ENCODE data around the gene GABRG3.

The GABRG3 gene

DNA sequence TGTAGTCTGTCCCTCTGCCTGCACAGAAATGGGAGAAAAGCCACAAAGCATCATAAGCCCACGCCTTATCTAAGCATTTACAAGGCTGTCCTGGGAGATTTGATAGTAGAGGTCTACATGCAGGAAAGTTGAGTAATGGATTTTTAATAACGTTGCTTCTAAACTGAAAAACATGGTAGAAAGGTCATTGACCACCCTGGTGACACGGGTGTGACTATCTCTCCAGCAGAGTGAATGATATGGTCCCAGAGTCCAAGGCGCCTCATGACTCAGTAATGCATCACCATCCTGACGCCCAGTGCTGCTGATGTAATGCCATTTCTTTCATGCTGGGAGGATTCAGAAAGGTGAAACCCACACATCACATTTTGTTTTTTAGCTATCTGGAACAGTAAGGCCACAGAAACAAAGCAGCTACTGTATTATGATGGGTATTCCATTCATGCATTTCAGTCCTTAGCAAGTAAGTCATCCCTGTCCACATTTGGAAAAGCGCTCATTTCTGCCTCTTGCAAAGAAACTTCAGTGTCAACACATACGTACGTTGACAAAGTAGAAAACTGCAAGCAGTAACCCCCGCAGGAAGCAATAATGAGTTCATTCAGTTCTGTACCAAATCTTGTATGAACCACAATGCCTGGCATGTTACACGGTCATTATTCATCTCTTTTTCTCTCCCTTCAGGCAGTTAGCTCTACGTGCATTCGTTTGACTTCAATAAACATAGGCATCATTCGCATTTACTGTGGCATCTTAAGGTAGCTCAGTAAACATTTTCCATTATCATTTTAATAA is 483.5 kb downstream of the GABRG3 start:
- H3K4me3 ChIP-seq (ENCODE audit: insufficient read length, low read depth), result no peak overlapping the region
- H3K4me1 ChIP-seq (ENCODE audit: insufficient read depth, insufficient read length), result no peaks in the 10 kb centered on the region
- no peak for DNase-seq (ENCODE audit: low read depth, low spot score)
- no peaks in the 10 kb centered on the region for H3K9me3 ChIP-seq (ENCODE audit: insufficient read depth, low read length)
- no peaks in the 10 kb centered on the region for H3K36me3 ChIP-seq (ENCODE audit: insufficient read depth, insufficient read length, low read length)
- H3K27me3 ChIP-seq (ENCODE audit: insufficient read depth, insufficient read length), result no peaks in the 10 kb centered on the region
- TF ChIP-seq SUZ12 (IDR thresholded peaks at IDR 0.05; ENCODE audit: extremely low read depth, insufficient read depth, insufficient read length), result no peak
- TF ChIP-seq YY1 (IDR thresholded peaks at IDR 0.05; ENCODE audit: insufficient read depth, insufficient read length), result no peak
- TF ChIP-seq ZNF274 (IDR thresholded peaks at IDR 0.05; ENCODE audit: low read depth, low read length), result no peak
- no peak overlapping the region for H3K9ac ChIP-seq (ENCODE audit: insufficient read length, low read depth)

DNA sequence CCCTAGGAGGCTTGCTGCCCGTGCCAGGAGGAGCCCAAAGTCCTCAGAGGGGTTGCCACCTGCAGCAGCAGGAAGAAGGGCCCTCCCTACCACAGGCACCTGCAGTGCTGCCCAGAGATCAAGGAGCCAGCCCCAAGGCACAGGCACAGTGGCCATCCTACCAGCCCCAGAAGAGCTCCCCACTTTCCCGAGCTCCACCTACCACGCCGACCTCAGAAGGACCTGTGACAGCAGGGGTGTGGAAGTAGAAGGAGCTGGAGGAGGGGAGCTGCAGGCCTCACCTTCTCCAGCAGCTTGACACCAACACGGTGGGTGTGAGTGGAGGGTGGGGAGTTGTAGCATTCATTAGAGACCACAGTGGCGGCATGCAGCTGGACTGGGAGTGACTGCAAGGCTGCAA is 485.8 kb downstream of the GABRG3 start:
- H3K9ac ChIP-seq (ENCODE audit: insufficient read length, low read depth), result no peak overlapping the region
- no peaks in the 10 kb centered on the region for H3K36me3 ChIP-seq (ENCODE audit: insufficient read depth, insufficient read length, low read length)
- no peaks in the 10 kb centered on the region for H3K9me3 ChIP-seq (ENCODE audit: insufficient read depth, low read length)
- no peaks in the 10 kb centered on the region for H3K4me1 ChIP-seq (ENCODE audit: insufficient read depth, insufficient read length)
- H3K27me3 ChIP-seq (ENCODE audit: insufficient read depth, insufficient read length), result no peaks in the 10 kb centered on the region
- H3K4me3 ChIP-seq (ENCODE audit: insufficient read length, low read depth), result no peak overlapping the region
- TF ChIP-seq SUZ12 (IDR thresholded peaks at IDR 0.05; ENCODE audit: extremely low read depth, insufficient read depth, insufficient read length) (no peak), ZNF274 (IDR thresholded peaks at IDR 0.05; ENCODE audit: low read depth, low read length) (no peak), YY1 (IDR thresholded peaks at IDR 0.05; ENCODE audit: insufficient read depth, insufficient read length) (no peak)
- no peak for DNase-seq (ENCODE audit: low read depth, low spot score)

DNA sequence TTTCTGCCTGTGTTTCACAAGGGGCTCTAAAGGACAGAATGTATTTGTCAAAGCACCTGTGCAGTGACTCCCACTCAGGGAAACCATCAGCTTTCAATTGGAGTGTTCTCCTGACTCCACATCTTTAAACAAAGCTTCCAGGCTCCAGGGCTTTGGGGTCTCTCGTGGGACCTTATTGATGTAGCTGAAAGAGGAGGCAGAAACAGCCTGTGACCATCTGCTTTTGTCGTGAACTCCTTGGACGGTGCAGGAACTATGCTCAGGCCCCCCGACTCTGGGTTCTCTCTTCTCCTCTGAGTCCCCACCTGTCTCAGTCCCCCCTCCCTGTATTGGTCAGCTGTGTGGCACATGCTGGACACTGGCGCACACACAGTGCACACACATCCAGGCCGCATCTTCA is 486.8 kb downstream of the GABRG3 start:
- Histone ChIP-seq H3K9me3 (ENCODE audit: insufficient read depth, low read length) (no peaks in the 10 kb centered on the region), H3K4me1 (ENCODE audit: insufficient read depth, insufficient read length) (no peaks in the 10 kb centered on the region), H3K4me3 (ENCODE audit: insufficient read length, low read depth) (no peak overlapping the region), H3K36me3 (ENCODE audit: insufficient read depth, insufficient read length, low read length) (no peaks in the 10 kb centered on the region), H3K9ac (ENCODE audit: insufficient read length, low read depth) (no peak overlapping the region), H3K27me3 (ENCODE audit: insufficient read depth, insufficient read length) (no peaks in the 10 kb centered on the region)
- TF ChIP-seq YY1 (IDR thresholded peaks at IDR 0.05; ENCODE audit: insufficient read depth, insufficient read length) (no peak), ZNF274 (IDR thresholded peaks at IDR 0.05; ENCODE audit: low read depth, low read length) (no peak), SUZ12 (IDR thresholded peaks at IDR 0.05; ENCODE audit: extremely low read depth, insufficient read depth, insufficient read length) (no peak)
- no peak for DNase-seq (ENCODE audit: low read depth, low spot score)

DNA sequence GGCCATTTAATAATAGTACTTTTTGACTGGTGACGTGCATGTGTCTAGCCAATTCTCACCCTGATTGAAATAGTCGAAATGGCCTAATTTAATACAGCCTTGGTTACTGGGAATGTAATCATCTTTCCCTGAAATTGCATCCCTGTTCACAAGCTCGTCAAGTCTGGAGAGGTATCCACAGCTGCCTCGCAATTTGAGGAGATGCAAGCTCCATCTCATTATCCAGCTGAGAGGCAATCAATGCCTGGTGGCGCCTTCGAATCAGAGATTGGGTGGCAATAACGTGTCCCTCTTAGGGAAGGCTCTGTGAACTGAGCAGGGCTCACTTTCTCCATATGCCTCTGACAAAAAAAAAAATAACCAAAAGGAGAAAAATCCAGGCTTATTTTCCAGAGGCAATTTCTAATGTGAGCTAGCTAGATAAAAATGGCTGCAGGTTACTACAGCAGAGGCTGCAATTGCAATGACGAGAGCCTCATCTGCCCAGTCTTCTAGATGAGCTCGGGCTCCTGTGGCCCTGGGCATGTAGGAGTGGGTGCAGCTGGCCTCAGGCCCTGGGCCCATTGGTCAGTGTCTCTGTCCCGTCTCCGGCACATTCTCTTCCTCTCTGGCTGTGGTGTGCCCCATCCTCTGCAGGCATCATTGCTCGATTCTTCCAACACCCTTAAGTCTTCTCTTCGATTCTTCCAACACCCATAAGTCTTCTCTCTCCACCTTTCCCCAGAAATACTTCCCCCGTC is 487.5 kb downstream of the GABRG3 start:
- Histone ChIP-seq H3K36me3 (ENCODE audit: insufficient read depth, insufficient read length, low read length) (no peaks in the 10 kb centered on the region), H3K27me3 (ENCODE audit: insufficient read depth, insufficient read length) (no peaks in the 10 kb centered on the region), H3K9ac (ENCODE audit: insufficient read length, low read depth) (no peak overlapping the region), H3K9me3 (ENCODE audit: insufficient read depth, low read length) (no peaks in the 10 kb centered on the region), H3K4me1 (ENCODE audit: insufficient read depth, insufficient read length) (no peaks in the 10 kb centered on the region), H3K4me3 (ENCODE audit: insufficient read length, low read depth) (no peak overlapping the region)
- TF ChIP-seq YY1 (IDR thresholded peaks at IDR 0.05; ENCODE audit: insufficient read depth, insufficient read length), result no peak
- no peak for DNase-seq (ENCODE audit: low read depth, low spot score)

DNA sequence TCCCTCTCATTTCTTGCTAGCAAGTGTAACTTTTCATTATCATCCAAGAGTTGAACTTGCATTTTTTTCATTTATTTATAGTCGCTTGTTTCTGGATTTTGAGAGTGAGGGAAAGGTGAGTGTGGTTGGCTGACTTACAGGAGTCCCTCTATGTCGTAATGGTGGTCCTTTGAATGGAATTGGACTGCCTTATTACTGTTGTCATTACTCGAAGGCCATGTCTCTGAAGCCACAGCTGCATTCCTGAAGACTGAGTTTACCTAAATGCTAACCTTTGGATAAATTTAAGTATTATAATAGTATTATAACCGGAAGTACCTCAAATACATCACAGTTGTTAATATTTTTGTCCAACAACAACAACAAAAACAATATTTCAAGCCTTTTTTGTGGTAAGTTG is 488.9 kb downstream of the GABRG3 start:
- DNase-seq (ENCODE audit: low read depth, low spot score), result no peak
- no peaks in the 10 kb centered on the region for H3K4me1 ChIP-seq (ENCODE audit: insufficient read depth, insufficient read length)
- H3K4me3 ChIP-seq (ENCODE audit: insufficient read length, low read depth), result no peak overlapping the region
- no peak overlapping the region for H3K9ac ChIP-seq (ENCODE audit: insufficient read length, low read depth)
- H3K9me3 ChIP-seq (ENCODE audit: insufficient read depth, low read length), result no peaks in the 10 kb centered on the region
- TF ChIP-seq YY1 (IDR thresholded peaks at IDR 0.05; ENCODE audit: insufficient read depth, insufficient read length) (no peak), SUZ12 (IDR thresholded peaks at IDR 0.05; ENCODE audit: extremely low read depth, insufficient read depth, insufficient read length) (no peak), ZNF274 (IDR thresholded peaks at IDR 0.05; ENCODE audit: low read depth, low read length) (no peak)
- no peaks in the 10 kb centered on the region for H3K36me3 ChIP-seq (ENCODE audit: insufficient read depth, insufficient read length, low read length)
- H3K27me3 ChIP-seq (ENCODE audit: insufficient read depth, insufficient read length), result no peaks in the 10 kb centered on the region

DNA sequence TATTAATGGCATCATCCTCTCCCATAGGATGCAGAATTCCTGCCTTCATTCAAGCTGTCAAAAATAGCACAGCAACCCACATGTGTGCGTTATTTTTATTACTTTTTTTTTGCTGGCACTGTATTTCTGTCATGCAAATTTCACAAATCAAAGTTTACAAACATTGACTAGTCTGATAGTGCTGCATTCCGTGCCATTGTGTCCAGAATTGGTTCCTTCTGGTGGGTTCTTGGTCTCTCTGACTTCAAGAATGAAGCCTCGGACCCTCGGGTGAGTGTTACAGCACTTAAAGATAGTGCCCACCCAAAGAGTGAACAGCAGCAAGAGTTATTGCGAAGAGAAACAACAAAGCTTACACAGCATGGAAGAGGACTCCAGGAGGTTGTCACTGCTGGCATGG is 490.2 kb downstream of the GABRG3 start:
- H3K4me1 ChIP-seq (ENCODE audit: insufficient read depth, insufficient read length), result no peaks in the 10 kb centered on the region
- H3K4me3 ChIP-seq (ENCODE audit: insufficient read length, low read depth), result no peak overlapping the region
- no peak overlapping the region for H3K9ac ChIP-seq (ENCODE audit: insufficient read length, low read depth)
- no peaks in the 10 kb centered on the region for H3K9me3 ChIP-seq (ENCODE audit: insufficient read depth, low read length)
- DNase-seq (ENCODE audit: low read depth, low spot score), result no peak
- H3K27me3 ChIP-seq (ENCODE audit: insufficient read depth, insufficient read length), result no peaks in the 10 kb centered on the region
- TF ChIP-seq YY1 (IDR thresholded peaks at IDR 0.05; ENCODE audit: insufficient read depth, insufficient read length) (no peak), ZNF274 (IDR thresholded peaks at IDR 0.05; ENCODE audit: low read depth, low read length) (no peak), SUZ12 (IDR thresholded peaks at IDR 0.05; ENCODE audit: extremely low read depth, insufficient read depth, insufficient read length) (no peak)
- H3K36me3 ChIP-seq (ENCODE audit: insufficient read depth, insufficient read length, low read length), result no peaks in the 10 kb centered on the region

DNA sequence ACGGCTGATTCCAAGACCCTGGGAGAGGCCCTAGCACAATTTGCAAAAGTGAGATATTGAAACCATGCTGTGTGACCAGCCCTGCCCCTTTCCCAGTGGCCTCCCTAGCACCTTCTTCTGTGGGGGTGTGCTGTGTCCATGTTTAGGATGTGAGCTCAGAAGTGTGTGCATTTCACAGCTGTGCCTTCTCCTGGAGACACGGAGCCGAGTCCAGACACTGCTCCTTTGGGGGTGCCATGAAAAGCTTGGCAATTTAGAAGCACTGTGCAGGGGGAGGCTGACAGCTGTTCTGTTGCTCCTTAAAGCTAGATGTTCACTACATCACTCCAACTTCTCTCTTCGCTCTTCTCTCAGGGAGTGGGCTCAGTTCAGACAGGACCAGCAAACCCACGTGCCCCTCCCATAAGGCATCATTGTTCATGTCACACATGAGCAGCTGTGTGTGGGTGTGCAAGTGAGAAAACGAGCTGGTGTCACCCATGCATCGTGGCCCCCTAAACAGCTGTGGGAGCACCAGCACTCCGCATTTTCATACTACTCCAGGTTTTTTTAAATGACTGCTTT is 492.6 kb downstream of the GABRG3 start:
- Histone ChIP-seq H3K27me3 (ENCODE audit: insufficient read depth, insufficient read length) (no peaks in the 10 kb centered on the region), H3K9me3 (ENCODE audit: insufficient read depth, low read length) (no peaks in the 10 kb centered on the region), H3K4me1 (ENCODE audit: insufficient read depth, insufficient read length) (no peaks in the 10 kb centered on the region), H3K36me3 (ENCODE audit: insufficient read depth, insufficient read length, low read length) (no peaks in the 10 kb centered on the region), H3K4me3 (ENCODE audit: insufficient read length, low read depth) (no peak overlapping the region), H3K9ac (ENCODE audit: insufficient read length, low read depth) (no peak overlapping the region)
- no peak for DNase-seq (ENCODE audit: low read depth, low spot score)
- TF ChIP-seq ZNF274 (IDR thresholded peaks at IDR 0.05; ENCODE audit: low read depth, low read length), result no peak
- no peak for TF ChIP-seq SUZ12 (IDR thresholded peaks at IDR 0.05; ENCODE audit: extremely low read depth, insufficient read depth, insufficient read length)
- TF ChIP-seq YY1 (IDR thresholded peaks at IDR 0.05; ENCODE audit: insufficient read depth, insufficient read length), result no peak
